COLO829 (cell line): ENCODE measurements around the gene ROS1.
"Not testable (repeated sequence)": the region's sequence is repeated elsewhere in the genome, so short reads cannot be mapped to it uniquely, and the experiment has no call there.

Experiments used
- DNase-seq: peaks from one replicate; pipeline ENCODE4 v3.0.0; 2012; ENCODE audit warnings: low spot score

Gene ROS1

DNA sequence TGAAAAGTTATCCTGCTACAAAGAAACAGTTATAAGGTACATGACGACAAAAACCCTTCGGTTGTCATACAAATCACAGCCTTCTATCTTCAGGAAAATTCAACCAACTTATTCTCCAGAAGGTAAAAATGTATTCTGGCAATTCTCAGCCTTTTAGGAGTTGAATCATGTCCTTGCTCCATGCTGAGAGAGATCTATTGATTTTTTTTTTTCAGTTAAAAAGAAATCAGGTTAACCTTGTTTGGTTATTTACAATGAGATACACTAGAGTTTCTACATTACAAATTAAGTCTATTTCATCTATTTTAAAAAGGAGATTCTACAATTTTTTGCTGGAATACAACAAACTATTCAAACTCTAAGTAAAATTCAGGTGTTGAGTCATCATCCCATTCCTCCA, 45.4 kb downstream of the ROS1 start:
- no peak for DNase-seq

DNA sequence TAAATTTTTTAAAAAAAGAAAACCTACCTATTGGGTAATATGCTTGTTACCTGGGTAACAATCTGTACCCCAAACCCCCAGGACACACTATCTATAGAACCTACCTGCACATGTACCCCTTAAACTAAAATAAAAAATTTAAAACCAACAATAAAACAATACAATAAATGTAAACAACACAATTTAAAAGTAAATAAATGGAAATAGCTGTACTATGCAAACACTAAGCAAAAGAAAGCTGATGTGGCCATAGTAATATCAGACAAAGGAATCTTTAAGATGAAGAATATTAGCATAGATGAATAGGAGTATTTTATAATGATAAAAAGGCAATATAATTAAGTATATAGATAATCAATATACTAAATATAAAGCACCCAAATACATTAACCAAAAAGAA, 50.3 kb downstream of the ROS1 start:
- no peak for DNase-seq

DNA sequence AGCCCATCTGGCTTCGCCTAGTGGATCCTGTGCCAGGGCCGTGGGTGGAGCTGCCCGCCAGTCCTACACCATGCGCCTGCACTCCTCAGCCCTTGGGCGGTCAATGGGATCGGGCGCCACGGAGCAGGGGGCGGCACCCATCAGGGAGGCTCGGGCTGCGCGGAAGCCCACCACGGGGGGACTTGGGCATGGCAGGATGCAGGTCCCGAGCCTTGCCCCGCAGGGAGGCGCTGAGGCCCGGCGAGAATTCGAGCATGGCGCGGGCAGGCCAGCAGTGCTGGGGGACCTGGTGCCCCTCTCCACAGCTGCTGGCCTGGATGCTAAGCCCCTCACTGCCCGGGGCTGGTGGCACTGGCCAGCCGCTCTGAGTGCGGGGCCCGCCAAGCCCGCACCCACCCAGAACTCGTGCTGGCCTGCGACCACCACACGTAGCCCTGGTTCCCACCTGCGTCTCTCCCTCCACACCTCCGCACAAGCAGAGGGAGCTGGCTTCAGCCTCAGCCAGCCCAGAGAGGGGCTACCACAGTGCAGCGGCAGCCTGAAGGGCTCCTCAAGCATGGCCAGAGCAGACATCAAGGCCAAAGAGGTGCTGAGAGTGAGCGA, 52.4 kb downstream of the ROS1 start:
- no peak for DNase-seq

- DNase-seq, result not testable (repeated sequence)
Observed at GRCh38 chr6:117372289-117372688, 53.5 kb downstream of the ROS1 start.

GRCh38 chr6:117371492-117371891, 54.2 kb downstream of the ROS1 start:
- DNase-seq, result no peak

GRCh38 chr6:117359581-117359980, 66.2 kb downstream of the ROS1 start:
- no peak for DNase-seq

DNA sequence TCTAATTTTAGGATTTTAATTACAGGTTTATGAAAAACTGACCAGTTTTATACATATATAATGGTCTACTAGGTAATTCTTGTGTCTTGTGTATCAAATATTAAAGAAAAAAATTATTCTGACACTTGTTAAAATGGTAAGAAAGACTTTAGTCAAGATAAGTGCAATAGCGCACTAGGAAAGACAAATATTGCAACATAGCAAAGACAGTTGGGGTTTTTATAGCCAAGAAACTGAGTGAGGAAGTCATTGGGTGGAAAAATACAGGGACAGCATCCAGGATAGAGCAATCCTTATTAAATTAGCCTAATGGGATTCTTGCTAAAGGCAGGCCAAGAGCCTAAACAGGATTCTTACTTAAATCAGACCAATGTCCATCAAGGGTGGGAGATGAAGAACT, 71.1 kb downstream of the ROS1 start:
- no peak for DNase-seq

GRCh38 chr6:117352466-117353081, 73.2 kb downstream of the ROS1 start:
- DNase-seq, result no peak

- no peak for DNase-seq
Observed at GRCh38 chr6:117351521-117351920, 74.2 kb downstream of the ROS1 start.

GRCh38 chr6:117346142-117346930, 79.4 kb downstream of the ROS1 start:
- DNase-seq, result peak; percentile 37

GRCh38 chr6:117345292-117345610, 80.5 kb downstream of the ROS1 start:
- DNase-seq, result no peak

- DNase-seq, result peak; percentile 4
Observed at GRCh38 chr6:117344444-117345291, 81.1 kb downstream of the ROS1 start.

DNA sequence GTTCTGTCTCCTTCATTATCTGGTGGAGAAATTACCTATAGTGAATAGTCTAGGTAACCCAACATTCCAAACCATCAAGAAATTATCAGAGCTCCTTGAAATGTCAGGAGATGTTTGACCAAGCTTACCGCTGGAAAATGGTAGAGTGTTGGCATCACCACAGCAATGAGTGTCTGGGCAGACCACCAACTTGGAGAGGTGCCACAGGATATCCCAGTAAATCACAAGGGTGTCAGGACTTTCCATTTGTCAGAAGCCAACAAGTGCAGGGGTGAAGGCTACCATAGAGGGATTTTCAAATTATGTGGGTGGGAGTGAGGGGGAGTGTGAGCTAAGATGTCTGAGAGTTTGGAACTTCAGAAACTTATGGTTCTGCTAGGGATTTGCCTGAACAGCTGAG, 87.2 kb downstream of the ROS1 start:
- DNase-seq, result no peak

DNA sequence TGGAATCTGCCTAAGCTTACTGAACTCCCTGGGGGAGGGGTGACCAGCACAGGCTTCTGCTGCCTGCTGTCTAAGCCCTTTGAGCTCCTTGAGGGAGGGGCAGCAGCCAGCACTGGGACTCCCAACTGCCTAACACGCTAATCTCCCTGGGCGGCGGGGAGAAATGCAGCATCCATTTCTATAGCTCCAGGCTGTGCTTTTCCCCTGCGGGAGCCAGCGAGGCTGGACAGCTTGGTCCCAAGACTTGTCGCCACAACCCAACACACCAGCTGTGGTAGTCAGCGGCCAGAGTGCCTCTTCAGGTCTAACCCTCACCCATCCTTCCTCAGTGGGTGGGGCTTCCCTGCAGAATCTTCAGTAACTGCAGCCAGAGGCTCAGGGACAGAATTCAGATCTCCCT, 95.8 kb downstream of the ROS1 start:
- no peak for DNase-seq

GRCh38 chr6:117328500-117328899, 97.2 kb downstream of the ROS1 start:
- no peak for DNase-seq

GRCh38 chr6:117328005-117328389, 97.7 kb downstream of the ROS1 start:
- no peak for DNase-seq

- DNase-seq, result no peak
Observed at GRCh38 chr6:117327149-117328004, 98.4 kb downstream of the ROS1 start.

DNA sequence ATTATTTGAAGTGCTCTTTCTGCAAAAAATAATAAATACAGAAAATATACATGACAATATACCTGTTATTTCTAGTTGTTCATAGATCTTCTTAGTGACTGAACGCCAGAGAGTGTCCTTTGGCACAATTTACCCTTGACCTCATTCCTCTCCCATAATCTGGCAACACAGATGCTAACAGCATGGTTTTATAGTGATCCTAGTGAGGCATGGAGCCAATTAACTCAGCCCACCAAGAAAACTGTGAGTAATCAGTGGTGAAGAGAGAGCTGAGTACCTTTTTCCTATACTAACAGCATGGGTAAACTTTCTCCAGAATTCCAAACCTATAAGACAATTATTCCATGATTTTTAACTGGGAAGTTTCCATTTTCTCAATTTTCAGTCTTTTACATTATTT, 99.3 kb downstream of the ROS1 start:
- DNase-seq, result no peak

DNA sequence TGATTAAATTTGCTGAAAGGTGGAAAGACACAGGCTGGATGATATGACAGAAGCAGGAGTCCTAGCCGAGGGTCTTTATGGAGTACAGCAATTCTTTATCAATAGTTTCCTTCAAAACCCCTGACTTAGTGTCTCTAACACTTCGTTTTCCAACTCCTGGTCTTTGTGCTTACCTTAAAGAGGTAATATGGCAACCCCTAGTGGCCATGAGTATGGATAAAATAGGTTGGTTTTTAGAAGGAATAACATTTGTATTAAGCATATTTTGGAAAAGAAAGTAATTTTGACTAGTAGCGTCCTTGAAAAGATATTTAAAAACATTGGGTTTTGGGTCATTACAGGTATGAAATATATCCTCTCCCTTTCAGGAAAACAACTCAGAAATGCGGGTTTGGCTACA, 108.5 kb downstream of the ROS1 start:
- DNase-seq, result peak; percentile 26

GRCh38 chr6:117311726-117312125, 114.0 kb downstream of the ROS1 start:
- no peak for DNase-seq

DNA sequence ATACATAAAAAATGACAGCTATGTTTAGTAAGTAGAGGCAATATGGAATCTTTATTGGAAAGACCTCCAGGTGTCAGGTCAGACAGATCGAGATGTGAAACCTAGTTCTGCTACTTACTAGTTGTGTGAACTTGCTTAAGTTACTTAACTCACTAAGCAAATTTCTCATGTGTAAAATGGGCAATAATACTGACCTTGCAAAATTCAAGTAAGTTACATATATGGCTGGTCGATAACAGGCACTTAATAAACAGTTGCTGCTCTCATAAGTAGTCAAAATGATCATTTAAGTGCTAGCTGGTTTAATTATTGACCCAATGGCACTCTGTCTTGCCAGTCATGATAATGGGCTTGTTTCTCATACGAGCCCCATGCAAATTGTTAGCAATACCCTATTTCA, 114.4 kb downstream of the ROS1 start:
- DNase-seq, result no peak

- DNase-seq, result no peak
Observed at GRCh38 chr6:117309611-117310010, 116.1 kb downstream of the ROS1 start.
